ENCODE results near the gene GRIN3B. TPM values are rescaled to one million over a fixed set of nuclear protein-coding genes. Genes with fewer than 3 reads are reported as not detected.
A peak's percentile ranks its signal among the peaks of the same experiment; 100 is the strongest.

The GRIN3B gene
- total and polyA plus RNA-seq, 9 of the 15 experiments (the other 6 are each of a cell fraction or from before 2014, with no cell fraction given), result 0.06 to 0.95 (median 0.19) TPM; not detected in 6

GRCh38 chr19:1041272-1041834 is 41.1 kb downstream of the GRIN3B start (continued):
- TF ChIP-seq ZNF280A (IDR thresholded peaks at IDR 0.05; ENCODE audit: low read depth, partially characterized antibody) (no peak), KLF1 (tag; IDR thresholded peaks at IDR 0.05) (no peak), DIDO1 (tag; IDR thresholded peaks at IDR 0.05; ENCODE audit: low read depth) (no peak), MIER1 (IDR thresholded peaks at IDR 0.05; ENCODE audit: low read depth) (no peak), POLR3G (IDR thresholded peaks at IDR 0.05; ENCODE audit: extremely low read depth, insufficient read length, insufficient replicate concordance) (no peak), RCOR1 (IDR thresholded peaks at IDR 0.05; ENCODE audit: borderline replicate concordance in 1 of 2, low read depth in 2 of 2, low read length in 2 of 2) (peak in 1 of 2 experiments; percentile 23; a peak in 3 of 4 replicates), BRCA1 (IDR thresholded peaks at IDR 0.05) (no peak), BRCA1 (CRISPR knock-in tag; IDR thresholded peaks at IDR 0.05) (no peak), HINFP (tag; conservative IDR thresholded peaks at IDR 0.05; ENCODE audit: low read depth) (no peak), PHF20 (IDR thresholded peaks at IDR 0.05; ENCODE audit: partially characterized antibody) (peak; percentile 46), RB1 (IDR thresholded peaks at IDR 0.05; ENCODE audit: low read depth) (no peak), NR3C1 (CRISPR knock-in tag; IDR thresholded peaks at IDR 0.05) (no peak), ZNF175 (CRISPR knock-in tag; IDR thresholded peaks at IDR 0.05; ENCODE audit: low read depth) (no peak), HDAC1 (IDR thresholded peaks at IDR 0.05) (no peak), CCNT2 (IDR thresholded peaks at IDR 0.05; ENCODE audit: borderline replicate concordance, extremely low read depth, insufficient read length, low read depth, low read length) (peak; percentile 10), SP1 (CRISPR knock-in tag; IDR thresholded peaks at IDR 0.05) (0 out of 2 replicates have a peak, but pooled peaks have one; percentile 3), HDAC6 (IDR thresholded peaks at IDR 0.05; ENCODE audit: low read depth, low read length) (no peak), MYNN (IDR thresholded peaks at IDR 0.05) (no peak), MYNN (CRISPR knock-in tag; IDR thresholded peaks at IDR 0.05) (no peak), ZC3H4 (CRISPR knock-in tag; IDR thresholded peaks at IDR 0.05; ENCODE audit: borderline replicate concordance) (peak; percentile 79; the same call in 1 of the 2 replicates), CHD1 (IDR thresholded peaks at IDR 0.05; ENCODE audit: low read length) (peak; percentile 63), ZKSCAN8 (CRISPR knock-in tag; IDR thresholded peaks at IDR 0.05) (peak; percentile 92), SNAPC5 (CRISPR knock-in tag; IDR thresholded peaks at IDR 0.05) (no peak), DEAF1 (CRISPR knock-in tag; IDR thresholded peaks at IDR 0.05) (no peak), TCF7L2 (IDR thresholded peaks at IDR 0.05; ENCODE audit: low read depth, low read length) (no peak), NUFIP1 (IDR thresholded peaks at IDR 0.05; ENCODE audit: partially characterized antibody) (no peak), PHB (CRISPR knock-in tag; IDR thresholded peaks at IDR 0.05) (0 out of 2 replicates have a peak, but pooled peaks have one; percentile 11)

Data from K562 (cell line).